Loucy (cell line): ENCODE data around the gene CAPN11.

Experiments
- CTCF ChIP-seq: fragments of 200-600 bp; sonication (generic); conservative IDR thresholded peaks from 2 replicates; pipeline ENCODE4 v1.5.1; 2014; ENCODE audit warnings: mild to moderate bottlenecking, antibody characterized with exemption, low read length
- EZH2phosphoT487 ChIP-seq: fragments of 200-600 bp; IDR thresholded peaks from 2 replicates; pipeline ENCODE4 v1.6.1; 2018; ENCODE audit warnings: antibody characterized with exemption, mild to moderate bottlenecking, moderate library complexity, borderline replicate concordance

GRCh38 chr6:44219053-44219814, 60.6 kb downstream of the CAPN11 start:
- TF ChIP-seq CTCF (no peak), EZH2phosphoT487 (no peak)
